Mesenchymal stem cell (in vitro differentiated cells and primary cell): ENCODE data around the gene AAK1.

Experiments used
- DNase-seq: peaks from one replicate; pipeline ENCODE4 v3.0.0-alpha.2; 2013
- H2AFZ ChIP-seq: one replicate; pipeline ENCODE4 v1.6.1; 2013; ENCODE audit warnings: low read depth, mild to moderate bottlenecking, control low read depth, inconsistent platforms, low read length, moderate library complexity
- H2AK5ac ChIP-seq: 2 replicates; pipeline ENCODE4 v1.6.1; 2013; ENCODE audit warnings: low read length, moderate library complexity, mild to moderate bottlenecking, inconsistent platforms; ENCODE audit not compliant: severe bottlenecking
- H2BK120ac ChIP-seq: one replicate; pipeline ENCODE4 v1.6.1; 2013; ENCODE audit warnings: low read depth, mild to moderate bottlenecking, inconsistent platforms, low read length, moderate library complexity
- H2BK12ac ChIP-seq, 2 experiments: one replicate each; pipeline ENCODE4 v1.6.1; 2013; ENCODE audit warnings: inconsistent platforms in 2 of 2, low read length in 2 of 2, mild to moderate bottlenecking in 2 of 2, moderate library complexity in 2 of 2, control low read depth in 1 of 2
- H2BK15ac ChIP-seq: one replicate; pipeline ENCODE4 v1.6.1; 2013; ENCODE audit warnings: mild to moderate bottlenecking, low read depth, inconsistent platforms; ENCODE audit not compliant: poor library complexity, severe bottlenecking
- H2BK5ac ChIP-seq: 2 replicates; pipeline ENCODE4 v1.6.1; 2013; ENCODE audit warnings: low read depth, mild to moderate bottlenecking, low read length, control low read depth, inconsistent platforms; ENCODE audit not compliant: poor library complexity, severe bottlenecking
- H3K14ac ChIP-seq, 2 experiments: one replicate each; pipeline ENCODE4 v1.6.1; 2013; ENCODE audit warnings: inconsistent platforms in 2 of 2, low read length in 2 of 2, control low read depth in 1 of 2, mild to moderate bottlenecking in 1 of 2, moderate library complexity in 1 of 2
- H3K18ac ChIP-seq, 2 experiments: one replicate each; pipeline ENCODE4 v1.6.1; 2013; ENCODE audit warnings: inconsistent platforms in 2 of 2, low read length in 2 of 2, control low read depth in 1 of 2, low read depth in 1 of 2, mild to moderate bottlenecking in 1 of 2
- H3K23ac ChIP-seq, 2 experiments: one replicate each; pipeline ENCODE4 v1.6.1; 2013; ENCODE audit warnings: inconsistent platforms in 2 of 2, low read length in 2 of 2, mild to moderate bottlenecking in 2 of 2, moderate library complexity in 2 of 2, control low read depth in 1 of 2
- H3K27ac ChIP-seq: 2 replicates; pipeline ENCODE4 v1.5.1; 2013; ENCODE audit warnings: mild to moderate bottlenecking, moderate library complexity, low read length, control low read depth, inconsistent platforms; ENCODE audit not compliant: poor library complexity, severe bottlenecking
- H3K27me3 ChIP-seq, 2 experiments: 2 replicates each; pipeline versions ENCODE4 v1.6.1 to v1.7.0; 2013; ENCODE audit warnings: low read length in 2 of 2, mild to moderate bottlenecking in 2 of 2, moderate library complexity in 2 of 2, control low read depth in 1 of 2, inconsistent platforms in 1 of 2; ENCODE audit not compliant: control insufficient read depth in 1 of 2, insufficient read depth in 1 of 2
- H3K36me3 ChIP-seq, 2 experiments: 2 replicates each; pipeline versions ENCODE4 v1.6.1 to v1.7.0; 2013; ENCODE audit warnings: low read length in 2 of 2, control low read depth in 1 of 2, inconsistent platforms in 1 of 2, low read depth in 1 of 2, mild to moderate bottlenecking in 1 of 2; ENCODE audit not compliant: insufficient read depth in 2 of 2, control insufficient read depth in 1 of 2
- H3K4ac ChIP-seq, 2 experiments: one replicate each; pipeline ENCODE4 v1.6.1; 2013; ENCODE audit warnings: inconsistent platforms in 2 of 2, low read length in 2 of 2, mild to moderate bottlenecking in 2 of 2, moderate library complexity in 2 of 2, control low read depth in 1 of 2, low read depth in 1 of 2
- H3K4me1 ChIP-seq: 2 replicates; pipeline ENCODE4 v1.6.1; 2013; ENCODE audit warnings: low read depth, low read length, control low read depth; ENCODE audit not compliant: control insufficient read depth, insufficient read depth
- H3K4me2 ChIP-seq: 2 replicates; pipeline ENCODE4 v1.6.1; 2013; ENCODE audit warnings: low read length, mild to moderate bottlenecking, inconsistent platforms; ENCODE audit not compliant: poor library complexity, severe bottlenecking
- H3K4me3 ChIP-seq, 2 experiments: 2 replicates each; pipeline versions ENCODE4 v1.5.1 to v1.7.0; 2013; ENCODE audit warnings: low read length in 2 of 2, mild to moderate bottlenecking in 2 of 2, control low read depth in 1 of 2, low read depth in 1 of 2; ENCODE audit not compliant: insufficient read depth in 1 of 2
- H3K79me1 ChIP-seq: replicated peaks from 2 replicates; pipeline ENCODE4 v1.6.1; 2013; ENCODE audit warnings: mild to moderate bottlenecking, control low read depth, low read length, inconsistent platforms; ENCODE audit not compliant: poor library complexity, severe bottlenecking
- H3K9ac ChIP-seq: 2 replicates; pipeline ENCODE4 v1.7.0; 2013; ENCODE audit warnings: mild to moderate bottlenecking, low read length, moderate library complexity
- H3K9me3 ChIP-seq: 2 replicates; pipeline ENCODE4 v1.7.0; 2013; ENCODE audit warnings: mild to moderate bottlenecking, low read length; ENCODE audit not compliant: control insufficient read depth
- H4K8ac ChIP-seq: one replicate; pipeline ENCODE4 v1.6.1; 2013; ENCODE audit warnings: inconsistent platforms, mild to moderate bottlenecking, low read length, moderate library complexity
- H4K91ac ChIP-seq: one replicate; pipeline ENCODE4 v1.6.1; 2013; ENCODE audit warnings: mild to moderate bottlenecking, low read length, inconsistent platforms
- WGBS: methylation state at CpG from one replicate; pipeline ENCODE4 v1.1.7; 2013; ENCODE audit warnings: mixed read lengths; 5-methylcytosine and 5-hydroxymethylcytosine counted together

AAK1 gene

GRCh38 chr2:69456154-69456553 lies 187.4 kb downstream of the AAK1 start:
- H3K27ac ChIP-seq, result no peak overlapping the region

GRCh38 chr2:69454976-69455375 lies 188.6 kb downstream of the AAK1 start:
- H3K27me3 ChIP-seq, result no peaks in the 10 kb centered on the region
- no peak overlapping the region for H4K8ac ChIP-seq
- H2AFZ ChIP-seq, result no peak overlapping the region
- WGBS, result 98% methylated on average over 2 of the region's 2 CpGs
- H3K23ac ChIP-seq, result no peak overlapping the region
- H2BK15ac ChIP-seq, result no peak overlapping the region
- H3K14ac ChIP-seq, result no peak overlapping the region
- H3K9me3 ChIP-seq, result no peaks in the 10 kb centered on the region
- no peak overlapping the region for H2BK120ac ChIP-seq
- H3K4me3 ChIP-seq, result no peak overlapping the region
- H4K91ac ChIP-seq, result no peak overlapping the region
- H2BK5ac ChIP-seq, result no peak overlapping the region
- no peak for DNase-seq
- H3K79me1 ChIP-seq, result no peaks in the 10 kb centered on the region
- no peak overlapping the region for H3K18ac ChIP-seq
- no peak overlapping the region for H2AK5ac ChIP-seq
- H3K9ac ChIP-seq, result no peak overlapping the region
- no peak overlapping the region for H3K27ac ChIP-seq
- peaks cover 0 to 3% of the 10 kb centered on the region in 2 experiments for H3K36me3 ChIP-seq
- no peaks in the 10 kb centered on the region for H3K4me1 ChIP-seq
- no peak overlapping the region for H3K4ac ChIP-seq
- H3K4me2 ChIP-seq, result no peak overlapping the region
- H2BK12ac ChIP-seq, result no peak overlapping the region

More at GRCh38 chr2:69456154-69456553, 187.4 kb downstream of the AAK1 start:
- Histone ChIP-seq H3K27me3 (no peaks in the 10 kb centered on the region), H3K4ac (no peak overlapping the region), H3K23ac (no peak overlapping the region), H4K8ac (no peak overlapping the region), H3K14ac (no peak overlapping the region), H4K91ac (no peak overlapping the region), H2BK15ac (no peak overlapping the region), H3K4me3 (no peak overlapping the region), H3K4me2 (no peak overlapping the region), H3K79me1 (no peaks in the 10 kb centered on the region), H3K36me3 (peaks cover 3 to 10% of the 10 kb centered on the region in 2 experiments), H2BK5ac (no peak overlapping the region), H3K18ac (no peak overlapping the region), H3K9ac (no peak overlapping the region), H2BK12ac (no peak overlapping the region), H2AFZ (no peak overlapping the region), H2AK5ac (no peak overlapping the region), H3K9me3 (no peaks in the 10 kb centered on the region), H2BK120ac (no peak overlapping the region), H3K4me1 (no peaks in the 10 kb centered on the region)
- DNase-seq, result no peak
- 96% methylated on average over 6 of the region's 7 CpGs for WGBS

- Histone ChIP-seq H4K8ac (no peak overlapping the region), H2BK5ac (no peak overlapping the region), H2AK5ac (no peak overlapping the region), H3K36me3 (no peaks in the 10 kb centered on the region), H4K91ac (no peak overlapping the region), H2BK12ac (no peak overlapping the region), H2BK120ac (no peak overlapping the region), H3K9ac (no peak overlapping the region), H3K4ac (no peak overlapping the region), H3K4me3 (no peak overlapping the region), H3K14ac (no peak overlapping the region), H3K27me3 (no peaks in the 10 kb centered on the region), H3K4me2 (no peak overlapping the region), H2AFZ (no peak overlapping the region), H3K27ac (no peak overlapping the region), H3K4me1 (no peaks in the 10 kb centered on the region), H2BK15ac (no peak overlapping the region), H3K18ac (no peak overlapping the region), H3K79me1 (no peaks in the 10 kb centered on the region), H3K9me3 (no peaks in the 10 kb centered on the region), H3K23ac (no peak overlapping the region)
- WGBS, result 89% methylated on average over 4 of the region's 4 CpGs
- DNase-seq, result no peak
Measured at GRCh38 chr2:69453475-69454129, 189.9 kb downstream of the AAK1 start.

DNA sequence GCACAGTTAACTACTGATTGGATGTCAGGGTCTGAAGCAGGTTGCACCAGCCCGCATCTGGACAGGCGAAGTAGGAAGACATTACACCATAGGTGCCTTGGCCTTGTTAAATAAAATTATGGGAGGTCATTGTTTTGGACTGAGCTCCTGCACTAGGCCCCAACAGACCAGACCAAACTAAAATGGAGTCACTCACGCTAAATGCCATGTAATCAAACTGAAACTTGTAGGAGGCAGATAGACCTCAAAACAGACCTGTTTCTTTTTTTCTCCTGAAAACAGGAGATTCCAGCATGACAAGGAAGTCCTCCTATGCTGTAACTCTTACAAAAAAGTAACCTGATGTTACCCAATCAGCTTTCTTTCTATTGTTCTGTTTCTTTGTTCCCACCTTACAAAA lies 190.9 kb downstream of the AAK1 start:
- H2BK12ac ChIP-seq, result no peak overlapping the region
- no peak overlapping the region for H3K9ac ChIP-seq
- H3K14ac ChIP-seq, result no peak overlapping the region
- H3K79me1 ChIP-seq, result no peaks in the 10 kb centered on the region
- no peak overlapping the region for H2AK5ac ChIP-seq
- no peak for DNase-seq
- H2BK120ac ChIP-seq, result no peak overlapping the region
- no peak overlapping the region for H3K27ac ChIP-seq
- H3K27me3 ChIP-seq, result no peaks in the 10 kb centered on the region
- no peak overlapping the region for H3K4ac ChIP-seq
- no peak overlapping the region for H3K18ac ChIP-seq
- no peak overlapping the region for H3K4me3 ChIP-seq
- H3K36me3 ChIP-seq, result no peaks in the 10 kb centered on the region
- no peak overlapping the region for H3K23ac ChIP-seq
- H2BK15ac ChIP-seq, result no peak overlapping the region
- H2BK5ac ChIP-seq, result no peak overlapping the region
- no peaks in the 10 kb centered on the region for H3K9me3 ChIP-seq
- 100% methylated on average over 3 of the region's 3 CpGs for WGBS
- no peaks in the 10 kb centered on the region for H3K4me1 ChIP-seq
- H4K91ac ChIP-seq, result no peak overlapping the region
- H4K8ac ChIP-seq, result no peak overlapping the region
- no peak overlapping the region for H2AFZ ChIP-seq
- no peak overlapping the region for H3K4me2 ChIP-seq
